ENCODE measurements around the gene DNAH6.

DNA sequence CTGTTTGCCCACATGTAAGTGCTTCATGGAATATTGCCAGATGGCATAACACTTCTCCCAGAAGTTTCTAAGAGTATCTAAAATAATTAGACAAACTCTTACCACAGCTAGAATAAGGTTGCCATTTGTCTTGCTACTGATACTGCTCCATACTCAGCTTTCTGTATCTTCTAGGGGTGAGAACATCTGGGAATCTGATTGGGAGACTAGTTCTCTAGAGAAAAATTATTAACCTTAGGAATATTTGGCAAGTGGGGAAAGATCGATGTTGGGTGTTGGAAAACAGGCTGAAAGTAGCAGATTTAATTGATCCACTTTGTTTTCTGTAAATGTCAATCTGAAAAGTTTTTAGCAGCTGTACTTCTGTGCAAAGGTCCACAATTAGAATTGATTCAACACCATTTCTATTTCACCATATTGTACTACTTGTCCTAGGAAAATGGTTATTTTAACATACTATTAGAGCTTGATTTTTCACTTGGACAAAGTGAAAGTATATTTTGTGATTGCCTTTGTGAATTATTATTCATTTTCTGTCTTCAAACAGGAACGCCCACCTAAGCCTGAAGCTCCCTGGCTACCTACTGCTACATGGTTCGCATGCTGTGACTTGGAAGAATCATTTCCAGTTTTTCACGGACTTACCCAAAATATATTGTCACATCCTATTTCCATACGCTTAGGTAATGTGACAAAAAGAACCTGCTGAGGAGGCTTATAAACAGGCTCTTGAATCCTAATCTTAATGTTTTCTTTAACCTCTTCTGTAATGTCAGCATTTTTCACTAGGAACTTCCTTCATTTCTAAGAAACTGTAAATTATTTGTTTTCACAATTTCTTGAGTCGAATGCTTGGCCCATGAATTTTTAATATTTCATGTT lies 216.8 kb downstream of the DNAH6 start:
- TF ChIP-seq POLR2A (IDR thresholded peaks at IDR 0.05; ENCODE audit: low read length) (no peak), GATA1 (IDR thresholded peaks at IDR 0.05; ENCODE audit: low read depth, low read length) (no peak)

Measured in erythroblast (primary cell).